ENCODE results near the gene MTHFD2L.

GRCh38 chr4:74317616-74318246 is 159.8 kb downstream of the MTHFD2L start:
- TF ChIP-seq, protein P1, sequence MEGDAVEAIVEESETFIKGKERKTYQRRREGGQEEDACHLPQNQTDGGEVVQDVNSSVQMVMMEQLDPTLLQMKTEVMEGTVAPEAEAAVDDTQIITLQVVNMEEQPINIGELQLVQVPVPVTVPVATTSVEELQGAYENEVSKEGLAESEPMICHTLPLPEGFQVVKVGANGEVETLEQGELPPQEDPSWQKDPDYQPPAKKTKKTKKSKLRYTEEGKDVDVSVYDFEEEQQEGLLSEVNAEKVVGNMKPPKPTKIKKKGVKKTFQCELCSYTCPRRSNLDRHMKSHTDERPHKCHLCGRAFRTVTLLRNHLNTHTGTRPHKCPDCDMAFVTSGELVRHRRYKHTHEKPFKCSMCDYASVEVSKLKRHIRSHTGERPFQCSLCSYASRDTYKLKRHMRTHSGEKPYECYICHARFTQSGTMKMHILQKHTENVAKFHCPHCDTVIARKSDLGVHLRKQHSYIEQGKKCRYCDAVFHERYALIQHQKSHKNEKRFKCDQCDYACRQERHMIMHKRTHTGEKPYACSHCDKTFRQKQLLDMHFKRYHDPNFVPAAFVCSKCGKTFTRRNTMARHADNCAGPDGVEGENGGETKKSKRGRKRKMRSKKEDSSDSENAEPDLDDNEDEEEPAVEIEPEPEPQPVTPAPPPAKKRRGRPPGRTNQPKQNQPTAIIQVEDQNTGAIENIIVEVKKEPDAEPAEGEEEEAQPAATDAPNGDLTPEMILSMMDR (conservative IDR thresholded peaks at IDR 0.05; ENCODE audit: low read depth, low read length) = no peak
- TF ChIP-seq EZH2 (IDR thresholded peaks at IDR 0.05; ENCODE audit: low read length, unreplicated experiment) (no peak), EZH2phosphoT487 (IDR thresholded peaks at IDR 0.05; ENCODE audit: borderline replicate concordance, low read length) (no peak)

All from PC-3 (cell line).